Suprapubic skin (tissue), 4 donors: ENCODE measurements around the gene RNF34. TPM values are rescaled to one million over a fixed set of nuclear protein-coding genes. Genes with fewer than 3 reads are reported as not detected.
A peak's percentile ranks its signal among the peaks of the same experiment; 100 is the strongest.
"Not testable (repeated sequence)": the region's sequence is repeated elsewhere in the genome, so short reads cannot be mapped to it uniquely, and the experiment has no call there.

Experiments
- DNase-seq, 2 donors: peaks; one replicate each; pipeline ENCODE4 v3.0.0-alpha.2; 2019; ENCODE audit warnings: low spot score in 2 of 2
- H3K27ac ChIP-seq: fragments of 200-600 bp; sonication (generic); one replicate; pipeline ENCODE4 v1.5.1; 2019
- H3K27me3 ChIP-seq: fragments of 200-600 bp; sonication (generic); one replicate; pipeline ENCODE4 v1.5.1; 2019
- H3K36me3 ChIP-seq: fragments of 200-600 bp; sonication (generic); one replicate; pipeline ENCODE4 v1.5.1; 2019
- H3K4me1 ChIP-seq: fragments of 200-600 bp; sonication (generic); one replicate; pipeline ENCODE4 v1.5.1; 2019
- H3K4me3 ChIP-seq: fragments of 200-600 bp; sonication (generic); one replicate; pipeline ENCODE4 v1.5.1; 2019; ENCODE audit warnings: mild to moderate bottlenecking
- H3K9me3 ChIP-seq: fragments of 200-600 bp; sonication (generic); one replicate; pipeline ENCODE4 v1.5.1; 2019
- EP300 ChIP-seq: sonication (generic); formaldehyde crosslinking; IDR thresholded peaks from one replicate; pipeline ENCODE4 v1.6.1; 2017; ENCODE audit warnings: antibody characterized with exemption
- POLR2A ChIP-seq, 2 donors: fragments of 450-650 bp; IDR thresholded peaks; one replicate each; pipeline ENCODE4 v1.6.1; 2017; ENCODE audit warnings: antibody characterized with exemption in 2 of 2, mild to moderate bottlenecking in 2 of 2, moderate library complexity in 2 of 2
- POLR2AphosphoS5 ChIP-seq, 3 donors: sonication (generic); formaldehyde crosslinking; IDR thresholded peaks; one replicate each; pipeline ENCODE4 v1.6.1; 2017; ENCODE audit warnings: antibody characterized with exemption in 3 of 3
- WGBS: methylation state at CpG from one replicate; pipeline ENCODE4 v1.1.5; 2018; 5-methylcytosine and 5-hydroxymethylcytosine counted together
- total RNA-seq, 4 donors: library from RNA; depleted of rRNA; stranded (reverse); fragments of >200 nt; gene quantifications; one replicate each; pipeline ENCODE4 v1.1.0, GENCODE V29; 2016
- TF ChIP-seq, protein P1 (sequence below), 2 donors: fragments of 200-600 bp in 1 of 2; fragments of 450-650 bp in 1 of 2; sonication (generic) in 1 of 2; IDR thresholded peaks; one replicate each; pipeline ENCODE4 v1.5.1; 2016 to 2019; ENCODE audit warnings: antibody characterized with exemption in 2 of 2, mild to moderate bottlenecking in 1 of 2, moderate library complexity in 1 of 2

RNF34 gene
- total RNA-seq, 4 donors from 2014 or later: 14.6 to 40.3 (median 30.4) TPM

DNA sequence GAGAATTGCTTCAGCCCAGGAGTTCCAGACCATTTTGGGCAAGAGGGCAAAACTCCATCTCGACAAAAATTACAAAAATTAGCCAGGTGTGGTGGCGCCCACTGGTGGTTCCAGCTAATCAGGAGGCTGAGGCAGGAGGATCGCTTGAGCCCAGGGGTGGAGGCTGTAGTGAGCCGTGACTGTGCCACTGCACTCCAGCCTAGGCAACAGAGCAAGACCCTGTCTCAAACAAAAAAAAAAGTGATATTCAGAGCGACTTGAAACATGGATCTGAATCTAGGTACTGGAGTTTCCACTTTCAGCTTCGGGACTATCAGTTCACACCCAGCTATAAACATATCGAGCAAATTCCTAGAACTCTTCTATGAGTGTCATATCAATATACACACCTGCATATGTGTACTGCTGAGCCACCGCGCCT, 16.3 kb upstream of the RNF34 start:
- WGBS: 94% methylated on average over 9 of the region's 9 CpGs
- Histone ChIP-seq H3K27me3 (no peaks in the 10 kb centered on the region), H3K36me3 (no peaks in the 10 kb centered on the region), H3K9me3 (no peaks in the 10 kb centered on the region), H3K27ac (no peak overlapping the region), H3K4me3 (no peak overlapping the region), H3K4me1 (no peaks in the 10 kb centered on the region)
- no peak for DNase-seq
- no peak for TF ChIP-seq EP300
- no peak for TF ChIP-seq POLR2AphosphoS5 (IDR thresholded peaks at IDR 0.05)
- TF ChIP-seq POLR2A (IDR thresholded peaks at IDR 0.05): no peak
- TF ChIP-seq, protein P1, sequence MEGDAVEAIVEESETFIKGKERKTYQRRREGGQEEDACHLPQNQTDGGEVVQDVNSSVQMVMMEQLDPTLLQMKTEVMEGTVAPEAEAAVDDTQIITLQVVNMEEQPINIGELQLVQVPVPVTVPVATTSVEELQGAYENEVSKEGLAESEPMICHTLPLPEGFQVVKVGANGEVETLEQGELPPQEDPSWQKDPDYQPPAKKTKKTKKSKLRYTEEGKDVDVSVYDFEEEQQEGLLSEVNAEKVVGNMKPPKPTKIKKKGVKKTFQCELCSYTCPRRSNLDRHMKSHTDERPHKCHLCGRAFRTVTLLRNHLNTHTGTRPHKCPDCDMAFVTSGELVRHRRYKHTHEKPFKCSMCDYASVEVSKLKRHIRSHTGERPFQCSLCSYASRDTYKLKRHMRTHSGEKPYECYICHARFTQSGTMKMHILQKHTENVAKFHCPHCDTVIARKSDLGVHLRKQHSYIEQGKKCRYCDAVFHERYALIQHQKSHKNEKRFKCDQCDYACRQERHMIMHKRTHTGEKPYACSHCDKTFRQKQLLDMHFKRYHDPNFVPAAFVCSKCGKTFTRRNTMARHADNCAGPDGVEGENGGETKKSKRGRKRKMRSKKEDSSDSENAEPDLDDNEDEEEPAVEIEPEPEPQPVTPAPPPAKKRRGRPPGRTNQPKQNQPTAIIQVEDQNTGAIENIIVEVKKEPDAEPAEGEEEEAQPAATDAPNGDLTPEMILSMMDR (IDR thresholded peaks at IDR 0.05): no peak

DNA sequence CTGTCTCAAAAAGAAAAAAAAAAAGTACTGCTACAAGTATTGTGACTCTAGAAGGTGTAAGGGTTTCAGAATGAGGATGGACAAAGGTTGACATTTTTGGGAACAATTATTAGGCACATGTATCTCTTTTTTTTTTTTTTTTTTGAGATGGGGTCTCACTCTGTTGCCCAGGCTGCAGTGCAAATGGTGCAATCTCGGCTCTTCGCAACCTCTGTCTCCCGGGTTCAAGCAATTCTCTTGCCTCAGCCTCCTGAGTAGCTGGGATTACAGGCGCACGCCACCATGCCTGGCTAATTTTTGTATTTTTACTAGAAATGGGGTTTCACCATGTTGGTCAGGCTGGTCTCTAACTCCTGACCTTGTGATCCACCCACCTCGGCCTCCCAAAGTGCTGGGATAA, 15.0 kb upstream of the RNF34 start:
- H3K4me1 ChIP-seq, H3K27ac ChIP-seq, H3K27me3 ChIP-seq, H3K4me3 ChIP-seq, DNase-seq, H3K9me3 ChIP-seq, H3K36me3 ChIP-seq: not testable (repeated sequence)
- WGBS: 87% methylated on average over 6 of the region's 6 CpGs

DNA sequence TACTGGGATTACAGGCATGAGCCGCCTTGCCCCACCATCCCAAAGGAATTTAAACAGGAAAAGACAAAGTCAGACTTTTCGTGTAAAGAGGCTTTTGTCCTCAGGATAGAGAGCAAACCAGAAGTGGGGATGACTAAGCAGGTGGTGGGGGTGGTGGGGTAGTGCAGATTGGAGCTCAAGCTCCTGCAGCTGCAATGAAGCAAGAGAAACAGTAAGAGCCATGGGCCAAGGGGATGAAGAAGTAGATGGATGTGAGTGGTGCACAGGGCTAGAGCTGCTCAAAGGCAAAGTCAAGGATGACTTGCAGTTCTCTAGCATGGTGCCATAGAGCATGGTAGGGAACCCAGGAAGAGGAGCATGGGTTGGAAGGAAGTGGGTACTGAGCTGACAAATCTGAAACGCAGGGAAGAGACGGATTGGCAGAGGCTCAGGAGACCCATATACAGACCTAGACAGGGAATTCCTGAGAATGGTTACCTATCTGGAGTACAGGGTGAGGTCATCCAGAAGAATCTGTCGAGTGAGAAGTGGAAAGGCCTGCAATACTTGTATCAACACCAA, 11.4 kb upstream of the RNF34 start:
- peaks cover 4% of the 10 kb centered on the region for H3K4me1 ChIP-seq
- no peaks in the 10 kb centered on the region for H3K36me3 ChIP-seq
- DNase-seq: no peak
- no peaks in the 10 kb centered on the region for H3K9me3 ChIP-seq
- TF ChIP-seq, protein P1 (IDR thresholded peaks at IDR 0.05): no peak
- TF ChIP-seq EP300 (no peak), POLR2A (IDR thresholded peaks at IDR 0.05) (no peak), POLR2AphosphoS5 (IDR thresholded peaks at IDR 0.05) (no peak)
- no peak overlapping the region for H3K27ac ChIP-seq
- WGBS: 70% methylated on average over 5 of the region's 5 CpGs
- H3K27me3 ChIP-seq: no peaks in the 10 kb centered on the region
- H3K4me3 ChIP-seq: no peak overlapping the region

DNA sequence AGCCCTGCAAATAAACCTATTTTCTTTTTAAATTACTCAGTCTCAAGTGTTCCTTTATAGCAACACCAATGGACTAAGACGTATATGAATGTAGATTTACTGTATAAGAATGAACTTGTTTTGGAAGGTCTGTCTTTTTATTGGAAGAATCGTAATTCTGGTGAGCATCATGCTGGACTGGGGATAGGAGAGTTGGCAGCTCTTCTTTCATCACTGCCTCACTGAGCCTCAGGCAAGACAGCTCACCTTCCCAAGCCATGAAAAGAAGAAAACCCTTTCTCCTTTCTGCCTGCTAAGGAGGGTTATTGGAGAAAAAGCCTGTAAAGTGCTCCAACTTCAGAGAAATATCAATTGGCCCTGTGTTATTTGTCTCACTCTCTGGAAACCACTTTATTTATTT, 9.1 kb upstream of the RNF34 start:
- Histone ChIP-seq H3K4me3 (no peak overlapping the region), H3K36me3 (no peaks in the 10 kb centered on the region), H3K27me3 (no peaks in the 10 kb centered on the region), H3K9me3 (no peaks in the 10 kb centered on the region), H3K4me1 (peaks cover 4% of the 10 kb centered on the region), H3K27ac (no peak overlapping the region)
- 45% methylated on average over 2 of the region's 2 CpGs for WGBS
- TF ChIP-seq EP300 (no peak), POLR2A (IDR thresholded peaks at IDR 0.05) (no peak), POLR2AphosphoS5 (IDR thresholded peaks at IDR 0.05) (no peak)
- DNase-seq: no peak

DNA sequence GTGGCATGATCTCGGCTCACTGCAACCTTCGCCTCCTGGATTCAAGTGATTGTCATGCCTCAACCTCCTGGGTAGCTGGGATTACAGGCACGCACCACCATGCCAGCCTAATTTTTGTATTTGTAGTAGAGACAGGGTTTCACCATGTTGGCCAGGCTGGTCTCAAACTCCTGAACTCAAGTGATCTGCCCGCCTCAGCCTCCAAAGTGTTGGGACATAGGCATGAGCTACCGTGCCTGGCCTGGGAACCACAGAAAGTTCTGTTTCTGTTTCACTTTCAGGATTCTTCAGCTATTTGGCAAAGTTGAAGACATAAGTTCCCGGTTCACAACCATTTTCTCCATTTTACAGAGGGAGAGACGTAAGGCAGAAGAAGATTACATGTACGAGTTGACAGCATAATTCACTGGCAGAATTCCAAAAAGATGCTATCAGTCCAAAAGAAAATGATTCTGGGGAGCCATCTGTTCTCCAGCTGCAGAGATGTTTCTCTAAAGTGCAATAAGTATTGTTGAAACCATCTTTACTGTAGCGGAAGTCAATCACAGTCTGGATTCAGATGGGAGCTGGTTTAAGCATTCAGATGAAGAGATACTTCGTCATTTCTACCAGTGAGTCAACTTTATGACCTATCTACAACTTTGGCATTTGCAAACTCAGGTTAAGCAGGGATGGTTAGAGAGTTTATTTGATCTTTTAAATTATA, 8.1 kb upstream of the RNF34 start:
- H3K4me1 ChIP-seq: peaks cover 4% of the 10 kb centered on the region
- no peak overlapping the region for H3K27ac ChIP-seq

DNA sequence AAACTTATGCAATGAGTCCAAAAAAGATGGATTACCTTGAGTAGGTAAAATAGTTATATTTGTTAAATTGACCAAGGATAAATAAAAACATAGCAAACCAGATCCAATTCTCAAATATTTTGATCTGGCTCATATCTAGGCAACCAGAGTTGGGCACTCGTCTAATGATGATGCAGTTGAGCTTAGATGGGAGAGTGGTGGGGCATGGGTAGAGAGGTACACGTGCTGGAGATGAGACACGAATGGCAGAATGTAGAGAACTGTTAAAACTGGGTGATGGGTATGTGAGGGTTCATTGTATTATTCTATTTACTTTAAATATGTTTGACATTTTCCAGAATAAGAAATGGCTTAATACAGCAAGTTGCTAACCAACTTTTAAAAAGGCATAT, 7.6 kb upstream of the RNF34 start:
- DNase-seq: no peak
- TF ChIP-seq, protein P1 (IDR thresholded peaks at IDR 0.05): no peak
- TF ChIP-seq POLR2AphosphoS5 (IDR thresholded peaks at IDR 0.05) (no peak), POLR2A (IDR thresholded peaks at IDR 0.05) (no peak), EP300 (no peak)
- Histone ChIP-seq H3K4me1 (peaks cover 4% of the 10 kb centered on the region), H3K27me3 (no peaks in the 10 kb centered on the region), H3K36me3 (no peaks in the 10 kb centered on the region), H3K27ac (no peak overlapping the region), H3K4me3 (no peak overlapping the region), H3K9me3 (no peaks in the 10 kb centered on the region)
- WGBS: 83% methylated on average over 3 of the region's 3 CpGs

More for the DNA sequence above, 8.1 kb upstream of the RNF34 start:
- Histone ChIP-seq H3K9me3 (no peaks in the 10 kb centered on the region), H3K27me3 (no peaks in the 10 kb centered on the region), H3K36me3 (no peaks in the 10 kb centered on the region), H3K4me3 (no peak overlapping the region)
- DNase-seq: peak in 1 of 2 donors; percentile 29
- no peak for TF ChIP-seq EP300
- WGBS: 44% methylated on average over 9 of the region's 10 CpGs
